Measurements from ENCODE around the gene FGF12. TPM values are rescaled to one million over a fixed set of nuclear protein-coding genes. Genes with fewer than 3 reads are reported as not detected.

Gene FGF12
- polyA plus RNA-seq, 1 experiment = not detected

GRCh38 chr3:192514081-192514753, 213.1 kb downstream of the FGF12 start:
- peaks cover 11% of the 10 kb centered on the region for H3K27me3 ChIP-seq (ENCODE audit: control insufficient read depth, insufficient read depth, low read length)
- ChIA-PET CTCF (no interaction called here), POLR2A (no interaction called here)
- no peak for DNase-seq (ENCODE audit: low read depth, low spot score)
- H3K4me3 ChIP-seq (ENCODE audit: low read depth, low read length) = no peak overlapping the region
- H3K27ac ChIP-seq (ENCODE audit: low read depth, low read length) = peak overlapping the region; percentile 25
- peaks cover 13% of the 10 kb centered on the region; the same call in 1 of the 2 replicates for H3K9me3 ChIP-seq (ENCODE audit: control insufficient read depth, insufficient read depth, low read length)
- TF ChIP-seq, protein P1, sequence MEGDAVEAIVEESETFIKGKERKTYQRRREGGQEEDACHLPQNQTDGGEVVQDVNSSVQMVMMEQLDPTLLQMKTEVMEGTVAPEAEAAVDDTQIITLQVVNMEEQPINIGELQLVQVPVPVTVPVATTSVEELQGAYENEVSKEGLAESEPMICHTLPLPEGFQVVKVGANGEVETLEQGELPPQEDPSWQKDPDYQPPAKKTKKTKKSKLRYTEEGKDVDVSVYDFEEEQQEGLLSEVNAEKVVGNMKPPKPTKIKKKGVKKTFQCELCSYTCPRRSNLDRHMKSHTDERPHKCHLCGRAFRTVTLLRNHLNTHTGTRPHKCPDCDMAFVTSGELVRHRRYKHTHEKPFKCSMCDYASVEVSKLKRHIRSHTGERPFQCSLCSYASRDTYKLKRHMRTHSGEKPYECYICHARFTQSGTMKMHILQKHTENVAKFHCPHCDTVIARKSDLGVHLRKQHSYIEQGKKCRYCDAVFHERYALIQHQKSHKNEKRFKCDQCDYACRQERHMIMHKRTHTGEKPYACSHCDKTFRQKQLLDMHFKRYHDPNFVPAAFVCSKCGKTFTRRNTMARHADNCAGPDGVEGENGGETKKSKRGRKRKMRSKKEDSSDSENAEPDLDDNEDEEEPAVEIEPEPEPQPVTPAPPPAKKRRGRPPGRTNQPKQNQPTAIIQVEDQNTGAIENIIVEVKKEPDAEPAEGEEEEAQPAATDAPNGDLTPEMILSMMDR (IDR thresholded peaks at IDR 0.05; ENCODE audit: low read depth, low read length) = no peak

- no peak for DNase-seq (ENCODE audit: low read depth, low spot score)
- Histone ChIP-seq H3K27me3 (ENCODE audit: control insufficient read depth, insufficient read depth, low read length) (no peaks in the 10 kb centered on the region), H3K4me3 (ENCODE audit: low read depth, low read length) (no peak overlapping the region), H3K27ac (ENCODE audit: low read depth, low read length) (no peak overlapping the region), H3K9me3 (ENCODE audit: control insufficient read depth, insufficient read depth, low read length) (no peaks in the 10 kb centered on the region; the same call in 1 of the 2 replicates)
- CTCF ChIA-PET = no interaction called here
- TF ChIP-seq, protein P1 (IDR thresholded peaks at IDR 0.05; ENCODE audit: low read depth, low read length) = no peak
- POLR2A ChIA-PET = interaction anchor here (0.6 kb wide), 1 partner anchor 288 kb away, joined by 6 read pairs; no protein-coding TSS in a partner anchor
These were observed 221.6 kb downstream of the FGF12 start for GRCh38 chr3:192505731-192506130.

DNA sequence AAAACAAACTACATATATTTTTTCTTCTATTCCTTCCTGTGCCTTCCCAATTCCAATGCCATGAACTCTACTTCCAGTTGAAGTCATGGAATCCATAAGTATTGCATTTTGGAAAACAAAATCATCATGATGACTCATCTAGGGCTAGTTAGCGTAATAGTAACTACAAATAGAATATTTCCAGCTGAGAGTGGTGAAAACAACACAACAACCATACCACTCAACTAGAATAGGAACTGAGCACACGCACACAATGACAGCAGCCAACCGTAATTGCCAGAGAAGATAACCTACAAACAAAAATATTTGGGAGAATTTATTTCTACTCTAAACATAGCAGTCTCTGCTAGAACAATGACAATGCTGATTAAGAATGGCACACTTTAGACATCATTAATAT, 225.9 kb downstream of the FGF12 start:
- no peak overlapping the region for H3K4me3 ChIP-seq (ENCODE audit: low read depth, low read length)
- TF ChIP-seq, protein P1 (IDR thresholded peaks at IDR 0.05; ENCODE audit: low read depth, low read length) = no peak
- H3K27me3 ChIP-seq (ENCODE audit: control insufficient read depth, insufficient read depth, low read length) = no peaks in the 10 kb centered on the region
- CTCF ChIA-PET = no interaction called here
- no peak for DNase-seq (ENCODE audit: low read depth, low spot score)
- no peaks in the 10 kb centered on the region for H3K9me3 ChIP-seq (ENCODE audit: control insufficient read depth, insufficient read depth, low read length)
- POLR2A ChIA-PET = no interaction called here
- no peak overlapping the region for H3K27ac ChIP-seq (ENCODE audit: low read depth, low read length)

GRCh38 chr3:192496905-192497587, 230.3 kb downstream of the FGF12 start:
- H3K27ac ChIP-seq (ENCODE audit: low read depth, low read length) = no peak overlapping the region
- TF ChIP-seq, protein P1 (IDR thresholded peaks at IDR 0.05; ENCODE audit: low read depth, low read length) = no peak
- ChIA-PET CTCF (no interaction called here), POLR2A (no interaction called here)
- no peaks in the 10 kb centered on the region for H3K9me3 ChIP-seq (ENCODE audit: control insufficient read depth, insufficient read depth, low read length)
- DNase-seq (ENCODE audit: low read depth, low spot score) = no peak
- H3K4me3 ChIP-seq (ENCODE audit: low read depth, low read length) = no peak overlapping the region
- no peaks in the 10 kb centered on the region for H3K27me3 ChIP-seq (ENCODE audit: control insufficient read depth, insufficient read depth, low read length)

DNA sequence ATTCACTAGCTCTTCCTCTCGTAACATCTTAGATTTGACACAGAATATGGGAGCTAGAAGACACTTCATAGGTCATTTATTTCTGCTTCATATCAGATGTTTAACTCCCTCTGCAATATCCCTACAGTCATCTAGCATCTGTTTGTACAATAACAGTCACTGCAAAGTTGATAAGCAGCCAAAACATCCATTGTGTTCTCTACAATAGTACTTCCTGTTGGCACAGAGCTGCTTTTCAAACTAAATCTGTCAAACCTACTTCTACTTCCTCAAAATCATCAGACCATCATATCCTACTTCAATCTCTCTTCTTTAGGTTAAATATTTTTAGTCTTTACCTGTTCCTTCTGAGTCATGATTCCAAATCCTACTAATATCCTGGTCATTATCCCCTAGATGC, 233.2 kb downstream of the FGF12 start:
- ChIA-PET CTCF (no interaction called here), POLR2A (no interaction called here)
- no peak for DNase-seq (ENCODE audit: low read depth, low spot score)
- Histone ChIP-seq H3K4me3 (ENCODE audit: low read depth, low read length) (no peak overlapping the region), H3K27me3 (ENCODE audit: control insufficient read depth, insufficient read depth, low read length) (no peaks in the 10 kb centered on the region), H3K27ac (ENCODE audit: low read depth, low read length) (no peak overlapping the region), H3K9me3 (ENCODE audit: control insufficient read depth, insufficient read depth, low read length) (no peaks in the 10 kb centered on the region)
- TF ChIP-seq, protein P1 (IDR thresholded peaks at IDR 0.05; ENCODE audit: low read depth, low read length) = no peak
